HEK293 (cell line): ENCODE measurements around the gene RALGAPA2.

Experiments used
- CTCF ChIA-PET: fragments of 350-600 bp; formaldehyde crosslinking; extraction: SDS; loops from one replicate; lab custom pipeline; 2021; ENCODE audit warnings: antibody characterized with exemption; lab: Yijun Ruan, JAX
- POLR2A ChIA-PET: fragments of 300-600 bp; formaldehyde crosslinking; extraction: SDS; loops from one replicate; lab custom pipeline; 2020; ENCODE audit warnings: antibody characterized with exemption, inconsistent platforms; lab: Yijun Ruan, JAX
- H3K27ac ChIP-seq: fragments of 200-500 bp; sonication (Bioruptor generic); 2 replicates; pipeline ENCODE4 v1.5.1; 2014; ENCODE audit warnings: low read depth, low read length, control low read depth, inconsistent platforms; ENCODE audit errors: extremely low read depth
- H3K36me3 ChIP-seq, 2 experiments: fragments of 200-500 bp in 1 of 2; sonication (Bioruptor generic) in 1 of 2; 1 replicate in 1 of 2; 2 replicates in 1 of 2; pipeline ENCODE4 v1.5.1; 2014 to 2017; ENCODE audit warnings: inconsistent platforms in 2 of 2, low read length in 2 of 2; ENCODE audit not compliant: control insufficient read depth in 2 of 2, insufficient read depth in 1 of 2
- H3K4me1 ChIP-seq: fragments of 200-500 bp; sonication (Bioruptor generic); 2 replicates; pipeline ENCODE4 v1.5.1; 2014; ENCODE audit warnings: mild to moderate bottlenecking, low read length, inconsistent platforms; ENCODE audit not compliant: control insufficient read depth, insufficient read depth
- H3K4me3 ChIP-seq: 2 replicates; pipeline ENCODE4 v1.5.1; 2011; ENCODE audit warnings: low read depth, mild to moderate bottlenecking, control low read depth, low read length, moderate library complexity
- H3K9me3 ChIP-seq: fragments of 200-500 bp; sonication (Bioruptor generic); 2 replicates; pipeline ENCODE4 v1.5.1; 2014; ENCODE audit warnings: low read depth, low read length, inconsistent platforms; ENCODE audit not compliant: control insufficient read depth, insufficient read depth
- MZF1 ChIP-seq: fragments of 450-650 bp; formaldehyde crosslinking; IDR thresholded peaks from 2 replicates; pipeline ENCODE4 v1.5.1; 2017; ENCODE audit warnings: missing biosample characterization, missing genetic modification characterization, borderline replicate concordance
- ZBTB17 ChIP-seq: fragments of 450-650 bp; formaldehyde crosslinking; IDR thresholded peaks from 2 replicates; pipeline ENCODE4 v1.5.1; 2016; ENCODE audit warnings: missing biosample characterization, missing genetic modification characterization
- ZBTB20 ChIP-seq: fragments of 450-650 bp; formaldehyde crosslinking; IDR thresholded peaks from 2 replicates; pipeline ENCODE4 v1.5.1; 2016; ENCODE audit warnings: missing biosample characterization, missing genetic modification characterization
- ZNF132 ChIP-seq: fragments of 450-650 bp; formaldehyde crosslinking; IDR thresholded peaks from 2 replicates; pipeline ENCODE4 v1.5.1; 2017; ENCODE audit warnings: missing biosample characterization, missing genetic modification characterization, borderline replicate concordance
- ZNF133 ChIP-seq: fragments of 450-650 bp; formaldehyde crosslinking; IDR thresholded peaks from 2 replicates; pipeline ENCODE4 v1.5.1; 2016; ENCODE audit warnings: missing biosample characterization, missing genetic modification characterization
- ZNF221 ChIP-seq: fragments of 450-650 bp; formaldehyde crosslinking; IDR thresholded peaks from 2 replicates; pipeline ENCODE4 v1.5.1; 2017; ENCODE audit warnings: missing biosample characterization, missing genetic modification characterization, borderline replicate concordance
- ZNF549 ChIP-seq: fragments of 450-650 bp; IDR thresholded peaks from 2 replicates; pipeline ENCODE4 v1.5.1; 2018; ENCODE audit warnings: missing biosample characterization, missing genetic modification characterization, mild to moderate bottlenecking, inconsistent platforms, moderate library complexity
- ZNF585B ChIP-seq: fragments of 450-650 bp; formaldehyde crosslinking; IDR thresholded peaks from 2 replicates; pipeline ENCODE4 v1.5.1; 2016; ENCODE audit warnings: missing biosample characterization, missing genetic modification characterization
- ZNF707 ChIP-seq: fragments of 450-650 bp; formaldehyde crosslinking; IDR thresholded peaks from 2 replicates; pipeline ENCODE4 v1.5.1; 2016; ENCODE audit warnings: missing biosample characterization, missing genetic modification characterization
- ZNF776 ChIP-seq: fragments of 450-650 bp; formaldehyde crosslinking; IDR thresholded peaks from 2 replicates; pipeline ENCODE4 v1.5.0; 2017; ENCODE audit warnings: missing biosample characterization, missing genetic modification characterization, borderline replicate concordance
- ZNF837 ChIP-seq: fragments of 450-650 bp; formaldehyde crosslinking; IDR thresholded peaks from 2 replicates; pipeline ENCODE4 v1.5.1; 2016; ENCODE audit warnings: missing biosample characterization, missing genetic modification characterization
- TF ChIP-seq, protein P1 (sequence below): fragments of 450-650 bp; formaldehyde crosslinking; IDR thresholded peaks from 2 replicates; pipeline ENCODE4 v1.5.0; 2017; ENCODE audit warnings: missing biosample characterization, missing genetic modification characterization, borderline replicate concordance
- TF ChIP-seq, protein P2 (sequence below): fragments of 450-650 bp; formaldehyde crosslinking; IDR thresholded peaks from 2 replicates; pipeline ENCODE4 v1.5.1; 2017; ENCODE audit warnings: missing biosample characterization, mild to moderate bottlenecking, missing genetic modification characterization, moderate library complexity
- TF ChIP-seq, protein P3 (sequence below): fragments of 450-650 bp; formaldehyde crosslinking; IDR thresholded peaks from 2 replicates; pipeline ENCODE4 v1.5.1; 2016; ENCODE audit warnings: missing biosample characterization, missing genetic modification characterization
- TF ChIP-seq, protein P4 (sequence below): fragments of 450-650 bp; IDR thresholded peaks from 2 replicates; pipeline ENCODE4 v1.5.1; 2018; ENCODE audit warnings: missing biosample characterization, mild to moderate bottlenecking, missing genetic modification characterization
- TF ChIP-seq, protein P5 (sequence below): fragments of 450-650 bp; formaldehyde crosslinking; IDR thresholded peaks from 2 replicates; pipeline ENCODE4 v1.5.1; 2016; ENCODE audit warnings: missing biosample characterization, missing genetic modification characterization
- TF ChIP-seq, protein P6 (sequence below): fragments of 450-650 bp; formaldehyde crosslinking; IDR thresholded peaks from 2 replicates; pipeline ENCODE4 v1.5.1; 2017; ENCODE audit warnings: missing biosample characterization, missing genetic modification characterization
- TF ChIP-seq, protein P7 (sequence below): fragments of 450-650 bp; formaldehyde crosslinking; IDR thresholded peaks from 2 replicates; pipeline ENCODE4 v1.5.1; 2016; ENCODE audit warnings: missing biosample characterization, missing genetic modification characterization
- TF ChIP-seq, protein P8 (sequence below): fragments of 450-650 bp; formaldehyde crosslinking; IDR thresholded peaks from 2 replicates; pipeline ENCODE4 v1.5.1; 2016; ENCODE audit warnings: missing biosample characterization, missing genetic modification characterization, low read depth

RALGAPA2 gene

DNA sequence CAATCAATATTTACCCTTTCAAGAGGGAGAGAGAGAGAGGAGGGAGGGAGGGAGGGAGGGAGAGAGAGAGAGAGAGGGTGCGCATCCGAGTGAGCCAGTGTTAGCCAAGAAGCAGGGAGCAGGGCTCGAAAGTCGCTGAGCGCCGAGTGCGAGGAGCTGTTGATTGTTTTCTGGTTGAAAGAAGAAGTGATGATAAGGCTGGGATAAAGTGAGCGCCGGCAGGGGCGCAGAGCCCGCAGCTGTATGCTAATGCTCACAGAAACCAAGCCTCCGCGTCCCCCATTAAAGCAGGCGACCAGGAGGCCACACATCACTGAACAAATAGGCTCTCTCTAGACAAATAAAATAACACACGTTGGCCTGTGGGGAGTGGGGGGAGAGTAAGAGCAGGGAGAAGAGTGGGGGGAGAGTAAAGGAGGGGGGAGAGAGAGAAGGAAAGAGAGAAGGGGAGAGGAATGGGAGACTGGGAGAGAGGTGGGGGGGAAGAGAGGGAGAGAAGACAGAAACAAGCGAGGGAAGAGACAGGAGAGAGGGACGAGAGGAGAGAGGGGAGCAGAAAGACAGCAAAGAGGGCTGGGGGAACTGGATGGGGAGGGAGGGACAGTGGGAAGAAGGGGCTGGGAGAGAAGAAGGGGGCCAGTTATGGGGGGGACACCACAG, 349.5 kb downstream of the RALGAPA2 start:
- Histone ChIP-seq H3K9me3 (no peaks in the 10 kb centered on the region), H3K36me3 (no peaks in the 10 kb centered on the region), H3K4me3 (no peak overlapping the region), H3K4me1 (peaks cover 11% of the 10 kb centered on the region; the same call in 1 of the 2 replicates), H3K27ac (no peak overlapping the region)
- CTCF ChIA-PET: interaction anchor here (0.6 kb wide), 1 partner anchor 204 kb away, joined by 3 read pairs; no protein-coding TSS in a partner anchor
- POLR2A ChIA-PET: no interaction called here
- no peak for TF ChIP-seq ZNF707 (tag by site-specific recombination)
- TF ChIP-seq ZNF776 (tag by site-specific recombination): no peak
- TF ChIP-seq ZNF549 (tag by site-specific recombination): no peak
- TF ChIP-seq, protein P1, sequence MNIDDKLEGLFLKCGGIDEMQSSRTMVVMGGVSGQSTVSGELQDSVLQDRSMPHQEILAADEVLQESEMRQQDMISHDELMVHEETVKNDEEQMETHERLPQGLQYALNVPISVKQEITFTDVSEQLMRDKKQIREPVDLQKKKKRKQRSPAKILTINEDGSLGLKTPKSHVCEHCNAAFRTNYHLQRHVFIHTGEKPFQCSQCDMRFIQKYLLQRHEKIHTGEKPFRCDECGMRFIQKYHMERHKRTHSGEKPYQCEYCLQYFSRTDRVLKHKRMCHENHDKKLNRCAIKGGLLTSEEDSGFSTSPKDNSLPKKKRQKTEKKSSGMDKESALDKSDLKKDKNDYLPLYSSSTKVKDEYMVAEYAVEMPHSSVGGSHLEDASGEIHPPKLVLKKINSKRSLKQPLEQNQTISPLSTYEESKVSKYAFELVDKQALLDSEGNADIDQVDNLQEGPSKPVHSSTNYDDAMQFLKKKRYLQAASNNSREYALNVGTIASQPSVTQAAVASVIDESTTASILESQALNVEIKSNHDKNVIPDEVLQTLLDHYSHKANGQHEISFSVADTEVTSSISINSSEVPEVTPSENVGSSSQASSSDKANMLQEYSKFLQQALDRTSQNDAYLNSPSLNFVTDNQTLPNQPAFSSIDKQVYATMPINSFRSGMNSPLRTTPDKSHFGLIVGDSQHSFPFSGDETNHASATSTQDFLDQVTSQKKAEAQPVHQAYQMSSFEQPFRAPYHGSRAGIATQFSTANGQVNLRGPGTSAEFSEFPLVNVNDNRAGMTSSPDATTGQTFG (tag by site-specific recombination): no peak
- TF ChIP-seq MZF1 (tag by site-specific recombination): peak; percentile 52; the same call in 1 of the 2 replicates
- no peak for TF ChIP-seq ZNF133
- TF ChIP-seq, protein P2, sequence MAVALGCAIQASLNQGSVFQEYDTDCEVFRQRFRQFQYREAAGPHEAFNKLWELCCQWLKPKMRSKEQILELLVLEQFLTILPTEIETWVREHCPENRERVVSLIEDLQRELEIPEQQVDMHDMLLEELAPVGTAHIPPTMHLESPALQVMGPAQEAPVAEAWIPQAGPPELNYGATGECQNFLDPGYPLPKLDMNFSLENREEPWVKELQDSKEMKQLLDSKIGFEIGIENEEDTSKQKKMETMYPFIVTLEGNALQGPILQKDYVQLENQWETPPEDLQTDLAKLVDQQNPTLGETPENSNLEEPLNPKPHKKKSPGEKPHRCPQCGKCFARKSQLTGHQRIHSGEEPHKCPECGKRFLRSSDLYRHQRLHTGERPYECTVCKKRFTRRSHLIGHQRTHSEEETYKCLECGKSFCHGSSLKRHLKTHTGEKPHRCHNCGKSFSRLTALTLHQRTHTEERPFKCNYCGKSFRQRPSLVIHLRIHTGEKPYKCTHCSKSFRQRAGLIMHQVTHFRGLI (tag by site-specific recombination): no peak
- no peak for TF ChIP-seq ZNF221 (tag by site-specific recombination)
- TF ChIP-seq ZNF837 (tag by site-specific recombination): no peak
- TF ChIP-seq ZBTB20 (tag by site-specific recombination): 0 out of 2 replicates have a peak, but pooled peaks have one; percentile 15
- TF ChIP-seq, protein P3, sequence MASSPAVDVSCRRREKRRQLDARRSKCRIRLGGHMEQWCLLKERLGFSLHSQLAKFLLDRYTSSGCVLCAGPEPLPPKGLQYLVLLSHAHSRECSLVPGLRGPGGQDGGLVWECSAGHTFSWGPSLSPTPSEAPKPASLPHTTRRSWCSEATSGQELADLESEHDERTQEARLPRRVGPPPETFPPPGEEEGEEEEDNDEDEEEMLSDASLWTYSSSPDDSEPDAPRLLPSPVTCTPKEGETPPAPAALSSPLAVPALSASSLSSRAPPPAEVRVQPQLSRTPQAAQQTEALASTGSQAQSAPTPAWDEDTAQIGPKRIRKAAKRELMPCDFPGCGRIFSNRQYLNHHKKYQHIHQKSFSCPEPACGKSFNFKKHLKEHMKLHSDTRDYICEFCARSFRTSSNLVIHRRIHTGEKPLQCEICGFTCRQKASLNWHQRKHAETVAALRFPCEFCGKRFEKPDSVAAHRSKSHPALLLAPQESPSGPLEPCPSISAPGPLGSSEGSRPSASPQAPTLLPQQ (tag by site-specific recombination): peak; percentile 54; the same call in 1 of the 2 replicates
- peak; percentile 97 for TF ChIP-seq ZBTB17 (tag by site-specific recombination)
- TF ChIP-seq, protein P4, sequence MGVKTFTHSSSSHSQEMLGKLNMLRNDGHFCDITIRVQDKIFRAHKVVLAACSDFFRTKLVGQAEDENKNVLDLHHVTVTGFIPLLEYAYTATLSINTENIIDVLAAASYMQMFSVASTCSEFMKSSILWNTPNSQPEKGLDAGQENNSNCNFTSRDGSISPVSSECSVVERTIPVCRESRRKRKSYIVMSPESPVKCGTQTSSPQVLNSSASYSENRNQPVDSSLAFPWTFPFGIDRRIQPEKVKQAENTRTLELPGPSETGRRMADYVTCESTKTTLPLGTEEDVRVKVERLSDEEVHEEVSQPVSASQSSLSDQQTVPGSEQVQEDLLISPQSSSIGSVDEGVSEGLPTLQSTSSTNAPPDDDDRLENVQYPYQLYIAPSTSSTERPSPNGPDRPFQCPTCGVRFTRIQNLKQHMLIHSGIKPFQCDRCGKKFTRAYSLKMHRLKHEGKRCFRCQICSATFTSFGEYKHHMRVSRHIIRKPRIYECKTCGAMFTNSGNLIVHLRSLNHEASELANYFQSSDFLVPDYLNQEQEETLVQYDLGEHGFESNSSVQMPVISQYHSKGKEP (tag by site-specific recombination): no peak
- TF ChIP-seq ZNF585B (tag by site-specific recombination): no peak
- TF ChIP-seq, protein P5, sequence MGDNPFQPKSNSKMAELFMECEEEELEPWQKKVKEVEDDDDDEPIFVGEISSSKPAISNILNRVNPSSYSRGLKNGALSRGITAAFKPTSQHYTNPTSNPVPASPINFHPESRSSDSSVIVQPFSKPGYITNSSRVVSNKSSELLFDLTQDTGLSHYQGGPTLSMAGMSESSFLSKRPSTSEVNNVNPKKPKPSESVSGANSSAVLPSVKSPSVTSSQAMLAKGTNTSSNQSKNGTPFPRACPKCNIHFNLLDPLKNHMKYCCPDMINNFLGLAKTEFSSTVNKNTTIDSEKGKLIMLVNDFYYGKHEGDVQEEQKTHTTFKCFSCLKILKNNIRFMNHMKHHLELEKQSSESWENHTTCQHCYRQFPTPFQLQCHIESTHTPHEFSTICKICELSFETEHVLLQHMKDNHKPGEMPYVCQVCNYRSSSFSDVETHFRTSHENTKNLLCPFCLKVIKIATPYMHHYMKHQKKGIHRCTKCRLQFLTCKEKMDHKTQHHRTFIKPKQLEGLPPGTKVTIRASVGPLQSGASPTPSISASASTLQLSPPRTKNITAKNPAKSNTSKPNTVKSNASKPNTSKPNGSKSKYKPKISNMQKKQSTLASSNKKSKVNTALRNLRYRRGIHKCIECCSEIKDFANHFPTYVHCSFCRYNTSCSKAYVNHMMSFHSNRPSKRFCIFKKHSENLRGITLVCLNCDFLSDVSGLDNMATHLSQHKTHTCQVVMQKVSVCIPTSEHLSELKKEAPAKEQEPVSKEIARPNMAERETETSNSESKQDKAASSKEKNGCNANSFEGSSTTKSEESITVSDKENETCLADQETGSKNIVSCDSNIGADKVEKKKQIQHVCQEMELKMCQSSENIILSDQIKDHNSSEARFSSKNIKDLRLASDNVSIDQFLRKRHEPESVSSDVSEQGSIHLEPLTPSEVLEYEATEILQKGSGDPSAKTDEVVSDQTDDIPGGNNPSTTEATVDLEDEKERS (tag by site-specific recombination): no peak
- TF ChIP-seq, protein P6, sequence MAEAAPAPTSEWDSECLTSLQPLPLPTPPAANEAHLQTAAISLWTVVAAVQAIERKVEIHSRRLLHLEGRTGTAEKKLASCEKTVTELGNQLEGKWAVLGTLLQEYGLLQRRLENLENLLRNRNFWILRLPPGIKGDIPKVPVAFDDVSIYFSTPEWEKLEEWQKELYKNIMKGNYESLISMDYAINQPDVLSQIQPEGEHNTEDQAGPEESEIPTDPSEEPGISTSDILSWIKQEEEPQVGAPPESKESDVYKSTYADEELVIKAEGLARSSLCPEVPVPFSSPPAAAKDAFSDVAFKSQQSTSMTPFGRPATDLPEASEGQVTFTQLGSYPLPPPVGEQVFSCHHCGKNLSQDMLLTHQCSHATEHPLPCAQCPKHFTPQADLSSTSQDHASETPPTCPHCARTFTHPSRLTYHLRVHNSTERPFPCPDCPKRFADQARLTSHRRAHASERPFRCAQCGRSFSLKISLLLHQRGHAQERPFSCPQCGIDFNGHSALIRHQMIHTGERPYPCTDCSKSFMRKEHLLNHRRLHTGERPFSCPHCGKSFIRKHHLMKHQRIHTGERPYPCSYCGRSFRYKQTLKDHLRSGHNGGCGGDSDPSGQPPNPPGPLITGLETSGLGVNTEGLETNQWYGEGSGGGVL (tag by site-specific recombination): peak; percentile 97
- TF ChIP-seq ZNF132 (tag by site-specific recombination): no peak
- TF ChIP-seq, protein P7, sequence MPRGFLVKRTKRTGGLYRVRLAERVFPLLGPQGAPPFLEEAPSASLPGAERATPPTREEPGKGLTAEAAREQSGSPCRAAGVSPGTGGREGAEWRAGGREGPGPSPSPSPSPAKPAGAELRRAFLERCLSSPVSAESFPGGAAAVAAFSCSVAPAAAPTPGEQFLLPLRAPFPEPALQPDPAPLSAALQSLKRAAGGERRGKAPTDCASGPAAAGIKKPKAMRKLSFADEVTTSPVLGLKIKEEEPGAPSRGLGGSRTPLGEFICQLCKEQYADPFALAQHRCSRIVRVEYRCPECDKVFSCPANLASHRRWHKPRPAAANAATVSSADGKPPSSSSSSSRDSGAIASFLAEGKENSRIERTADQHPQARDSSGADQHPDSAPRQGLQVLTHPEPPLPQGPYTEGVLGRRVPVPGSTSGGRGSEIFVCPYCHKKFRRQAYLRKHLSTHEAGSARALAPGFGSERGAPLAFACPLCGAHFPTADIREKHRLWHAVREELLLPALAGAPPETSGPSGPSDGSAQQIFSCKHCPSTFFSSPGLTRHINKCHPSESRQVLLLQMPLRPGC (tag by site-specific recombination): no peak
- TF ChIP-seq, protein P8, sequence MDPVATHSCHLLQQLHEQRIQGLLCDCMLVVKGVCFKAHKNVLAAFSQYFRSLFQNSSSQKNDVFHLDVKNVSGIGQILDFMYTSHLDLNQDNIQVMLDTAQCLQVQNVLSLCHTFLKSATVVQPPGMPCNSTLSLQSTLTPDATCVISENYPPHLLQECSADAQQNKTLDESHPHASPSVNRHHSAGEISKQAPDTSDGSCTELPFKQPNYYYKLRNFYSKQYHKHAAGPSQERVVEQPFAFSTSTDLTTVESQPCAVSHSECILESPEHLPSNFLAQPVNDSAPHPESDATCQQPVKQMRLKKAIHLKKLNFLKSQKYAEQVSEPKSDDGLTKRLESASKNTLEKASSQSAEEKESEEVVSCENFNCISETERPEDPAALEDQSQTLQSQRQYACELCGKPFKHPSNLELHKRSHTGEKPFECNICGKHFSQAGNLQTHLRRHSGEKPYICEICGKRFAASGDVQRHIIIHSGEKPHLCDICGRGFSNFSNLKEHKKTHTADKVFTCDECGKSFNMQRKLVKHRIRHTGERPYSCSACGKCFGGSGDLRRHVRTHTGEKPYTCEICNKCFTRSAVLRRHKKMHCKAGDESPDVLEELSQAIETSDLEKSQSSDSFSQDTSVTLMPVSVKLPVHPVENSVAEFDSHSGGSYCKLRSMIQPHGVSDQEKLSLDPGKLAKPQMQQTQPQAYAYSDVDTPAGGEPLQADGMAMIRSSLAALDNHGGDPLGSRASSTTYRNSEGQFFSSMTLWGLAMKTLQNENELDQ (tag by site-specific recombination): no peak
